Left renal pelvis (tissue), 4 donors: ENCODE results near the gene PLK2. TPM values are rescaled to one million over a fixed set of nuclear protein-coding genes. Genes with fewer than 3 reads are reported as not detected.
A peak's percentile ranks its signal among the peaks of the same experiment; 100 is the strongest.

Source experiments
- DNase-seq, 4 donors: peaks; one replicate each; pipeline ENCODE4 v3.0.0-alpha.2; 2013; ENCODE audit warnings: low read depth in 4 of 4, low spot score in 3 of 4
- polyA plus RNA-seq, 4 donors: library from polyadenylated mRNA; unstranded; fragments of 120-200 nt; gene quantifications; one replicate each; pipeline ENCODE4 v1.2.1, GENCODE V29; 2013; ENCODE audit not compliant: insufficient read length in 4 of 4

PLK2 gene
- polyA plus RNA-seq, 4 donors = 83.3 to 269 (median 163) TPM

- DNase-seq = no peak
Observed at GRCh38 chr5:58481066-58481676, 21.3 kb upstream of the PLK2 start.

DNA sequence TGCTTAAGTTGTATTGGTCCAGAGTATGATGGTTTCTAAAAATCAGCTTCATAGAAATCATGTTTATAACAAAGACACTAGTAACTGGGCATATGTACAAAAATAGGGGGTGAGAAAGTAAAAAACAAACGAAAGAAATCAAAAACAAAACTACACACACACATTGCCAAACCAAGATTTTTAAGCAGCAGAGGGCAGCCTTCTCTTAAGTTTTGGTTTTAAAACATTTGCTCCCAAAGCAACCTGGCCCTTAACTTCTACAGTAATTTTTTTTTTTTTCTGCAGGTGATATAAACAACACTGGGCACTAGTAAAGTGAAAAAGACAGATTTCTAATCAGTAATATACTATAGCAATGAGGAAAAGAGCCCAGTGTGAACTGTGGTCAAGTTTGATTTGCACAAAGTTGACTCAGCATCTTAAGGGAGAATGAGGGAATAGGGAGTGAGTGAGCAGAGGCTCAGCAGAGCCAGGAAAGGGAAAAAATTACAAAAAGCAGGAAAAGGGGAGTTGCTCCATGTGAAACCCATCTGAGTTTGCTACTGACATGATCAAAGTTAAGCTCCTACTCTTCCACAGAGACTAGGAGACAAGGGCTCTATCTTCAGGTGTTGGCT is 18.0 kb upstream of the PLK2 start:
- no peak for DNase-seq

- DNase-seq = no peak
Observed at GRCh38 chr5:58475404-58475803, 15.5 kb upstream of the PLK2 start.

DNA sequence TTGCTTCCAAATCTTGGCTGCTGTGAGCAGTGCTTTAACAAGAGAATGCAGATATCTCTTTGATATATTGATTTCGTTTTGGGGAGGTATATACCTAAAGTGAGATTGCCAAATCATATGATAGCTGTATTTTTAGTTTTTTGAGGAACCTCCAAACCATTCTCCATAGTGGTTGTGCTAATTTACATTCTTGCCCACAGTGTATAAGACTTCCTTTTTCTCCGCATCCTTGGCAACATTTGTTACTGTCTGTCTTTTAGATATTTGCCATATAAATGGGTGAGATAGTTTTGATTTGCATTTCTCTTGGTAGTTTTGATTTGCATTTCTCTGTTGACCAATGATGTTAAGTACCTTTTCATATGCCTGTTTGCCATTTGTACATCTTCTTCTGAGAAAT is 10.0 kb upstream of the PLK2 start:
- DNase-seq = no peak

DNA sequence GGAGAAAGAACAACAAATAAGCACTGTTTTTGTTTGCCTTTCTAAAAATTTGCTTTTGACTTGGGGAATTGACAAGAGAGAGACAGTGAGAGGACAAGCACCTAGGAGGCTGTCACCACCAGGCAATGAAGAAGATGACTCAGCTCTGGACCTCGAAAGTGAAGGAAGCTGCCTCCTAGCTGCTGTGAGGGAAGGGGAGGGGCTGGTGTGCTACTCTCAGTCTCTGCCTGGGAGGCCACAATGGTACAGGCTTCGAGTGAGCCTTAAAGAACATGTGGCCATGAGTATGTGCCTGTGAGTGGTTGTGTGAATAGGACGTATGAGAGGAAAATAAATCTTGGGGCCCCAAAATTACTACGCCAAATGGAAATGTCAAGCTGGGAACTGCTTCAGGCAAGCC is 7.1 kb upstream of the PLK2 start:
- DNase-seq = no peak

GRCh38 chr5:58462623-58463230 is 2.8 kb upstream of the PLK2 start:
- DNase-seq = peak in 2 of 4 donors; percentile 40 to 42

DNA sequence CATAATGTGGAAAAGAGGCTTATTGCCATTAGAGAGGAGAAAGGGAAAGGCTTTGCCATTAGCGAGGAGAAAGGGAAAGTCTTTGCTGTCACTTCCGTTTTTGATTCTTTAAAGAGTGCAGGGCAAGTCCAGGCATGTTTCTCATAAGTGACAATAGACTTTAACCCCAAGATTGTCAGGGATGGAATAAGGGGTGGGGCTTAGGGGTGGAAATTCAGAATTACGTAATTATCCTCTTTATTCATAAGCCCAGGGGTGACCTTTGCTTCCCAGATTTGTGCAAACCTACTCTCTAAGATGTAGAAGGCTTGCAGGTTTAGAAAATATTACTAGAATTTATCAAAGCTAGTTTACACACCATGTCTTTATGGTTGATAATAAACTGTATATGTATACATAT is 2.3 kb upstream of the PLK2 start:
- no peak for DNase-seq

DNA sequence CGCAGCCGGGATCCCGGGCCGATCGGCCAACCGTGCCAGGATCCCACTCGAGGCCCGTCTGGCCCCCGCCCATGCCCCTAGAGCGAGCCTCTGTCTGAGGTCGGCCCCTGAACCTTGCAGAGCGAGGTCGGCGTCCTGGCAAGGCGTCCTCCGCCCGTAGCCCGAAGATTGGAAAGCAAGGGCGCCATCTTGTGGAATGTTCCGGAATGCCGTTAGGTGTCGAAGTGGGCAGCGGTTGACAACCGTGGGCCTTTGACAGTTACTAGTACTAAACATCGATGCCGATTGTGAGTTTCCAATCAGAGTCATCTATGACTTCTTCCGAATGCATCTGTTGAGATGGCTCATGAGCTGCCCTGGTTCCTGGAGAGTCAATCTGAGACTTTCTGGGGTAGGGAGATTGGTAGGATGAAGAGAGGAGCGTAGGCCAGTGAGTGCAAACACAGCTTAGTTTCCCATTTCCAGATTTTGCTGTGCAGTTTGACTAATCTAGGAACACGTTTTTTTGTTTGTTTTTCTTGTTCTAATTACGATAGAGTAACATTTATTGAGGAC is 923 bp upstream of the PLK2 start:
- peak; percentile 78 to 87 (median 80) for DNase-seq

- DNase-seq = peak in 2 of 4 donors; percentile 29 to 32
Observed at GRCh38 chr5:58459146-58460001, 512 bp downstream of the PLK2 start.

DNA sequence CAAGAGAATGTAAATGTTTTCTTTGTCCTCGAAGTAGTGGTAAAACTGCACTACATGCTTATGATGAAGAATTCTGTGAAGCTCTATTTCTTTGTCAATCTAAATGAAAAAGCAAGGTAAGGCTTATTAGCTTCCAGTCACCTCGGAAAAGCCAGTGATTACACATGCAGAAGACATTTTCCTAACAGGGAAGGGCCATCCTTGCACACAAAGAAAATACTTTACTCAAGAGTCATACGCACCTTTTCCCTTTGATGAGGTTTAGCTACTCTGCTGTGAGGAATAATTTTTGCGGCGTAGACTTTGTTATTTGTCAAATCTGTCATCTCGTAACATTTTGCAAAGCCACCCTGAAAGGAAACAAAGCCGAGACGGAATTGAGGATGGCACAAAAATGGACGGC is 1.1 kb downstream of the PLK2 start:
- peak in 1 of 4 donors; percentile 12 for DNase-seq

DNA sequence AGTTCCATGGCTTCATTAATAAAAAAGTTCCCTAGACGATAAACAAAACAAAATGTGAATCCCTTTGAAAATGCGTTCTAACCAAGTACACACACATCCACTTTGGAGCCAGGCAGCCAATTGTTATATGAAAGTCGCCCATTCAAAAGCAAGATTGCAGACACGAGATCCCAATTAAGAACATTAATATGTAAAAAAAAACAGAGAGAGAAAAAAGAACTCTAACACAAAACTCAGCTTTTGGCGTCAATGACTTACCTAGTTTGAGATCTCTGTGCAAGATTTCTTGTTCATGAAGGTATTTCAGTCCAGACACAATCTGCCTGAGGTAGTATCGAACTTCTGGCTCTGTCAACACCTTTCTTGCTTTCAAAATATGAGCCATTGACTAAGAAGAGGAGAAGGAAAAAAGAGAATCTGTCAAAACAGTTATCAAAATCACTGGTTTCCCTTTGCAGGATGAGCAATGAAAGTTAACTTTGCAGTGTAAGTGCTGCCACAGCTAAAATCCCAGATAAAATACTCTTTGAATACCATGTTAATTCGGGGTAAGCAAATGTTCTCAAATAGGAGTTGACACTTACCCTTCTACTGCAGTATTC is 1.6 kb downstream of the PLK2 start:
- no peak for DNase-seq

DNA sequence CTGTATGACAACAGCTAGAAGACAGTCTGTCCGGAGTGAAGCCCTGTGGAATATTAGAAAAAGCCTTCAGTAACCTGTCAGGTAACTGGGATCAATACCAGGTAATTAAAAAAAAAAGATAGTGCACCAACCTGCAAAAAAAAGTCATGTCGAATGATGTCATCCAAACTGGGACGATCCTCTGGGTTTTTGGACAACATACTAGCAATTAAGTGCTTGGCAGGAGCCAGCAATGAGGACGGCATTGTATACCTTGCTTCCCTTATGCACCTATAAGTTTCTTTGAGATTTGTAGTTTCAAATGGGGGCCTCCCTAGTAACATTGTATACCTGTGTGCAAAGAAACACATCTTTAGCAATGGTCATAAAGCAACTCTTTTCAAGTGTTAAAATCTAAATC is 2.8 kb downstream of the PLK2 start:
- DNase-seq = no peak

DNA sequence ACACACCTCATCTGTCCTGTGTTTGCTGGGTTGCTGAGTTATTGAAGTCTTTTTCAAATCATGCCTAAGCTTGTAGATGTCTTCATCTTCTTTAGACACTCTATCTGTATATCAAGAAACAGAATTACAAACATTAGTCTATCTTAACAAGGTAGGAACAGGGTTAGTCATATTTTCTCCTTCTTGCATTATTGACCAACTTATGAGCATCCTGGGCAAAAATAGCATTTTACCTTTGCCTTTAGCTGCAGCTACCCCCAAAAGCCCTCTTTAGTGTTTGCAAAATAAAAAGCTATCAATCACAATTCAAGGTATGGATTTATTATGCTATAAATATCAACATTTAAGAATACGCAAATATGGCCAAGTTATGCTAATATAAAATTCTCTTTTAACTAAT is 3.4 kb downstream of the PLK2 start:
- DNase-seq = no peak

- DNase-seq = no peak
Observed at GRCh38 chr5:58456026-58456425, 3.9 kb downstream of the PLK2 start.

DNA sequence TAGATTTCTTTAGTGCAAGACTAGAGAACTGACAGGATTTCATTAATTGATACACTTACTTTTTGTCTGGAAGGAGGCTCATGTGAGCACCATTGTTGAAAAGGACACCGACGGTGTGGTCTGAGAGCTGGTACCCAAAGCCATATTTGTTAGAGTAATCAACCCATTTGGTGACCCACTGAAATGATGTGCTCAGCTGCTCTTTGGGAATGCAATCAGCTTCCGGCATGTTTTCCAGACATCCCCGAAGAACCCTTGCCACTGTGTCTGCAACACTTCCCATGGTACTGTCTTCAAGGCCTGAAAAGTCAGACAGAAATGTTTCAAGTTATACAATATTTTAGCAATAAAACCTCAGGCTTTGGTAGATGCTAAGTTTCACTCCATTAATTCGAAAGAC is 4.4 kb downstream of the PLK2 start:
- DNase-seq = no peak

- no peak for DNase-seq
Observed at GRCh38 chr5:58455066-58455465, 4.8 kb downstream of the PLK2 start.

- DNase-seq = no peak
Observed at GRCh38 chr5:58454025-58454424, 5.9 kb downstream of the PLK2 start.

GRCh38 chr5:58453306-58453705 is 6.6 kb downstream of the PLK2 start:
- DNase-seq = no peak

- no peak for DNase-seq
Observed at GRCh38 chr5:58452566-58453258, 7.2 kb downstream of the PLK2 start.
